ENCODE data around the gene WNT3A.

DNA sequence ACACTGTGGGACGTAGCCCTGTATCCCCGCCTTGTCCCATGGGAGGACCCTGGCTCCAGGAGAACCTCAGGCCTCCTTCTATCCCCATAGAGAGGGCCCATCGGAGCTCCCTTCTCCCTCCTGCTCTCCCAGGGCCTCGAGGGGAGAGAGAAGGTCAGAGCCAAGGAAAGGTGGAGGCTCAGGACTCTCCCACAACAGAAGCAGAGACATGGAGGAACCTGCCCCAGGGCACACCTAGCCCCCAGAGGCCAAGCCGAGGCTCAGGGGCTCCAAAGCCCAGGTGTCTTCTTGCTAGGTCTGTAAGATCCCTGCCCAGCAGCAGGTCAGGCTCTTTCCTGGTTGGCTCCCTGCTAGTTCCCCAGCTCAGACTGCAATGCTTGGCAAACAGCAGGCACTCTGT lies 41.3 kb downstream of the WNT3A start:
- TF ChIP-seq, protein P1, sequence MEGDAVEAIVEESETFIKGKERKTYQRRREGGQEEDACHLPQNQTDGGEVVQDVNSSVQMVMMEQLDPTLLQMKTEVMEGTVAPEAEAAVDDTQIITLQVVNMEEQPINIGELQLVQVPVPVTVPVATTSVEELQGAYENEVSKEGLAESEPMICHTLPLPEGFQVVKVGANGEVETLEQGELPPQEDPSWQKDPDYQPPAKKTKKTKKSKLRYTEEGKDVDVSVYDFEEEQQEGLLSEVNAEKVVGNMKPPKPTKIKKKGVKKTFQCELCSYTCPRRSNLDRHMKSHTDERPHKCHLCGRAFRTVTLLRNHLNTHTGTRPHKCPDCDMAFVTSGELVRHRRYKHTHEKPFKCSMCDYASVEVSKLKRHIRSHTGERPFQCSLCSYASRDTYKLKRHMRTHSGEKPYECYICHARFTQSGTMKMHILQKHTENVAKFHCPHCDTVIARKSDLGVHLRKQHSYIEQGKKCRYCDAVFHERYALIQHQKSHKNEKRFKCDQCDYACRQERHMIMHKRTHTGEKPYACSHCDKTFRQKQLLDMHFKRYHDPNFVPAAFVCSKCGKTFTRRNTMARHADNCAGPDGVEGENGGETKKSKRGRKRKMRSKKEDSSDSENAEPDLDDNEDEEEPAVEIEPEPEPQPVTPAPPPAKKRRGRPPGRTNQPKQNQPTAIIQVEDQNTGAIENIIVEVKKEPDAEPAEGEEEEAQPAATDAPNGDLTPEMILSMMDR (IDR thresholded peaks at IDR 0.05; ENCODE audit: low read length), result no peak
- no peak for TF ChIP-seq EZH2 (optimal IDR thresholded peaks at IDR 0.05; ENCODE audit: low read depth, low read length)

Data from MM.1S (cell line).